ENCODE measurements around the gene DHRS13. TPM values are rescaled to one million over a fixed set of nuclear protein-coding genes. Genes with fewer than 3 reads are reported as not detected.

Gene DHRS13
- total and polyA plus RNA-seq, 2 experiments from 2014 or later: 35.4 to 40.9 TPM

- Histone ChIP-seq H3K4me3 (no peak overlapping the region), H3K27ac (no peak overlapping the region), H3K9me3 (ENCODE audit: low read depth) (no peaks in the 10 kb centered on the region), H3K27me3 (no peaks in the 10 kb centered on the region), H3K36me3 (peaks cover 12% of the 10 kb centered on the region), H3K4me1 (ENCODE audit: low read depth) (no peaks in the 10 kb centered on the region)
- TF ChIP-seq, protein P1, sequence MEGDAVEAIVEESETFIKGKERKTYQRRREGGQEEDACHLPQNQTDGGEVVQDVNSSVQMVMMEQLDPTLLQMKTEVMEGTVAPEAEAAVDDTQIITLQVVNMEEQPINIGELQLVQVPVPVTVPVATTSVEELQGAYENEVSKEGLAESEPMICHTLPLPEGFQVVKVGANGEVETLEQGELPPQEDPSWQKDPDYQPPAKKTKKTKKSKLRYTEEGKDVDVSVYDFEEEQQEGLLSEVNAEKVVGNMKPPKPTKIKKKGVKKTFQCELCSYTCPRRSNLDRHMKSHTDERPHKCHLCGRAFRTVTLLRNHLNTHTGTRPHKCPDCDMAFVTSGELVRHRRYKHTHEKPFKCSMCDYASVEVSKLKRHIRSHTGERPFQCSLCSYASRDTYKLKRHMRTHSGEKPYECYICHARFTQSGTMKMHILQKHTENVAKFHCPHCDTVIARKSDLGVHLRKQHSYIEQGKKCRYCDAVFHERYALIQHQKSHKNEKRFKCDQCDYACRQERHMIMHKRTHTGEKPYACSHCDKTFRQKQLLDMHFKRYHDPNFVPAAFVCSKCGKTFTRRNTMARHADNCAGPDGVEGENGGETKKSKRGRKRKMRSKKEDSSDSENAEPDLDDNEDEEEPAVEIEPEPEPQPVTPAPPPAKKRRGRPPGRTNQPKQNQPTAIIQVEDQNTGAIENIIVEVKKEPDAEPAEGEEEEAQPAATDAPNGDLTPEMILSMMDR (IDR thresholded peaks at IDR 0.05; ENCODE audit: low read depth, low read length): no peak
- no peak for DNase-seq (ENCODE audit: low read depth in 1 of 2, low spot score in 1 of 2)
These were observed 40.3 kb downstream of the DHRS13 start for GRCh38 chr17:28862561-28862960.

DNA sequence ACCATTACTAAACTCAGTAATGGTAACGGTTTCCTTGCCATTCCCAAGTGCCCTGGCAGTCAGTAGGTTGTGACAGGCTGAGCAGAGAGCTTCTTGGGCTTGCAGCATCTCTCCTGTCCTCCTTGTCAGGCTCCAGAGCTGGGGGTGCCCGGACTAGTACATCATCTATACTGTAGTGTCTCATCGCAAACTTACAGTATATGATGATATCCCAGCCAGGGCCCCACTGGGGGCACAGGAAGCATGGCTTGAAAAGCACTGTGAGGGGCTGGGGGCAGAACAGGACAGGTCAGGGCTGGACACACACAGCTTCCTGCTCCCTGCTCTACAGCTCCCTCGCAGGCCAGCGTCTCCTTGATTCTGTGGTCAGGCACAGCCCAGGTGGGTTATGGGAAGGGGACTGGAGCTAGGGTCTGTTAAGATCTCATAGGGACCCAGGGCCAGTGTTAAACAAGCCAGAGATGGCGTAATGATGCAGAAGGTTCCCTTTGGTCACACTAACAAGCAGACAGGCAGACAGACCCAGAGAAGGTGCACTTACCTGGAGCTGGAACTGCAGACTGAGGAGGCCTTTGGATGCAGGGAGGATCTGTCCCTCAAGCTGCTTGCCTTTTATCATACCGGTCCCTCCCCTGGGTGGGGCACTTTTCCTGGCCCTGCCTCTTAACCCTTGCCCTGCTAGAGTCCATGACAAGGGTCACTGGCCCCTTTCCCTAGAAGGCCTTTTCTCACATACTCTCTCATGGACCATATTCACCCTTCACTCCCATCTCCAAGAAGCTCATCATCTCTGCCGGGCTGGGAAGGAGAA lies 41.3 kb downstream of the DHRS13 start:
- Histone ChIP-seq H3K4me1 (ENCODE audit: low read depth) (no peaks in the 10 kb centered on the region), H3K27me3 (no peaks in the 10 kb centered on the region), H3K4me3 (no peak overlapping the region), H3K36me3 (peaks cover 15% of the 10 kb centered on the region), H3K9me3 (ENCODE audit: low read depth) (no peaks in the 10 kb centered on the region), H3K27ac (no peak overlapping the region)
- no peak for DNase-seq (ENCODE audit: low read depth in 1 of 2, low spot score in 1 of 2)
- TF ChIP-seq, protein P1 (IDR thresholded peaks at IDR 0.05; ENCODE audit: low read depth, low read length): no peak

DNA sequence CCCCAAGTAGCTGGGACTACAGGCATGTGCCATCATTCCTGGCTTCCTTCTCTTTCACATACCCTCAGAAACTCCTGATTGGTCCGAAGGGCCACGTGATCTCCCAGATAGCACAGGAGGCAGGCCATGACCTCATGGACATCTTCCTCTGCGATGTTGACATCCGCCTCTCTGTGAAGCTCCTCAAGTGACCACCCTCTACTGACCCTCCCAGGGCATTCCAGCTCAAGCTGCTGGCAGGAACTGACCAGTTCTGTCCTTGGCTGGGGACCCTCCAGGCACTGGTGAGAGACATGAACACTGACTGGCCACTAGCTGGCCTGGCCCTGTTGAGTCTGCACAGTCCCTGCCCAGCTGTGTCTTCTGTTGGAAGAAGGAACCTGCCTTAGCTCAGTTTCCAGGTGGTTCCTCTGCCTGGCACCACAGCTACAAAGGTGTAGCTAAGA lies 42.5 kb downstream of the DHRS13 start:
- Histone ChIP-seq H3K4me1 (ENCODE audit: low read depth) (no peaks in the 10 kb centered on the region), H3K9me3 (ENCODE audit: low read depth) (no peaks in the 10 kb centered on the region), H3K4me3 (no peak overlapping the region), H3K36me3 (peaks cover 15% of the 10 kb centered on the region), H3K27ac (no peak overlapping the region), H3K27me3 (no peaks in the 10 kb centered on the region)
- no peak for DNase-seq (ENCODE audit: low read depth in 1 of 2, low spot score in 1 of 2)
- TF ChIP-seq, protein P1 (IDR thresholded peaks at IDR 0.05; ENCODE audit: low read depth, low read length): no peak

DNA sequence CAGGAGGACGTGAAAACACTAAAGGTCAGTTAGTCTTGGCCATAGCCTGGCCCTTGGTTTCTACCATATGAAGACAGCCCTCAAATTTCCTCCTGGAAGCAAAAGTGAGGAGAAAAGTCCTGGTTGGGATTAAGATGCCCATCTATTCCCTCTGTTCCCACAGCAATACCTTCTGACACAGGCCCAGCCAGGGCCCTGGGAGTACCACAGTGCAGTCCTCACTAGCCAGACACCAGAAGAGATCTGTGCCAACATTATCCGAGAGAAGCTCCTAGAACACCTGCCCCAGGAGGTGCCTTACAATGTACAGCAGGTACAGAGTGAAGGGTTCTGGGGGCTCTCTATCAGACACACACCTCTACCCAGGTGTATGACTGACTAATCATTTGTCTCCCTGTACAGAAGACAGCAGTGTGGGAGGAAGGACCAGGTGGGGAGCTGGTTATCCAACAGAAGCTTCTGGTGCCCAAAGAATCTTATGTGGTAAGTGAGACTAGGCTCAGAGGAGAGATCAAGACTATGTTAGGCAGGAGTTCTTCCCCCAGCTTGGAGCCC lies 44.0 kb downstream of the DHRS13 start:
- Histone ChIP-seq H3K27ac (no peak overlapping the region), H3K27me3 (no peaks in the 10 kb centered on the region), H3K4me3 (no peak overlapping the region), H3K9me3 (ENCODE audit: low read depth) (no peaks in the 10 kb centered on the region), H3K36me3 (peaks cover 15% of the 10 kb centered on the region), H3K4me1 (ENCODE audit: low read depth) (no peaks in the 10 kb centered on the region)
- TF ChIP-seq, protein P1 (IDR thresholded peaks at IDR 0.05; ENCODE audit: low read depth, low read length): no peak
- no peak for DNase-seq (ENCODE audit: low read depth in 1 of 2, low spot score in 1 of 2)

DNA sequence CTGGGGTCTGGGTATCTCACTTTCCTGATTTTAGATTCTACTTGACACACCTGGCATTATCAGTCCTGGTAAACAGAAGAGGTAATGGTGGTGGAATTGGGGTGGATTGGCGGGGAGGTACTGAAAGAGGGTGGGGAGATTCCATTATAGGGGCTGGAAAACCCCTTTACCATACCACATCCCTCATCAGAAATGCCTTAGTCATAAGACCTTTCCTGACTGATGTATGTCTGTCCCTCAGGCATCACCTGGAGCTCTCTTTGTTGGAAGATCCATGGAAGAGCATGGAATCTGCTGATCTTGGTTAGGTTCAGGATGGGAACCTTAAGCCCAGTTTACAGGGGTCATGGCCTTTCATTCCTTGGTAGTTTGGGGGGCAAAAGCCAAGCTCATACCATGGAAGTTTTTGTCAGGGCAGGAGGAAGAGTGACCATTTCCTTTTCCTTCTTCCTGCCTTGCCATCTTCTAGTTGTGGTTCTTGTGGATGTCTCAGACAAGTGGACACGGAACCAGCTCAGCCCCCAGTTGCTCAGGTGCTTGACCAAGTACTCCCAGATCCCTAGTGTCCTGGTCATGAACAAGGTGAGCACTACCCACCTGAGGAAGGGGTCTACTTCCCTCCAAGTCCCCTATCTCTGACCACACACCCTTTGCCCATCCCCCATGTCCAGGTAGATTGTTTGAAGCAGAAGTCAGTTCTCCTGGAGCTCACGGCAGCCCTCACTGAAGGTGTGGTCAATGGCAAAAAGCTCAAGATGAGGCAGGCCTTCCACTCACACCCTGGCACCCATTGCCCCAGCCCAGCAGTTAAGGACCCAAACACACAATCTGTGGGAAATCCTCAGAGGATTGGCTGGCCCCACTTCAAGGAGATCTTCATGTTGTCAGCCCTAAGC lies 44.7 kb downstream of the DHRS13 start:
- TF ChIP-seq, protein P1 (IDR thresholded peaks at IDR 0.05; ENCODE audit: low read depth, low read length): no peak
- DNase-seq (ENCODE audit: low read depth in 1 of 2, low spot score in 1 of 2): no peak
- Histone ChIP-seq H3K4me3 (no peak overlapping the region), H3K36me3 (peaks cover 15% of the 10 kb centered on the region), H3K4me1 (ENCODE audit: low read depth) (no peaks in the 10 kb centered on the region), H3K27me3 (no peaks in the 10 kb centered on the region), H3K27ac (no peak overlapping the region), H3K9me3 (ENCODE audit: low read depth) (no peaks in the 10 kb centered on the region)

Data from cardiac muscle cell (in vitro differentiated cells and primary cell).